ENCODE results near the gene CDC25B. TPM values are rescaled to one million over a fixed set of nuclear protein-coding genes. Genes with fewer than 3 reads are reported as not detected.

The CDC25B gene
- total RNA-seq, 1 experiment from 2014 or later: 69.6 TPM

DNA sequence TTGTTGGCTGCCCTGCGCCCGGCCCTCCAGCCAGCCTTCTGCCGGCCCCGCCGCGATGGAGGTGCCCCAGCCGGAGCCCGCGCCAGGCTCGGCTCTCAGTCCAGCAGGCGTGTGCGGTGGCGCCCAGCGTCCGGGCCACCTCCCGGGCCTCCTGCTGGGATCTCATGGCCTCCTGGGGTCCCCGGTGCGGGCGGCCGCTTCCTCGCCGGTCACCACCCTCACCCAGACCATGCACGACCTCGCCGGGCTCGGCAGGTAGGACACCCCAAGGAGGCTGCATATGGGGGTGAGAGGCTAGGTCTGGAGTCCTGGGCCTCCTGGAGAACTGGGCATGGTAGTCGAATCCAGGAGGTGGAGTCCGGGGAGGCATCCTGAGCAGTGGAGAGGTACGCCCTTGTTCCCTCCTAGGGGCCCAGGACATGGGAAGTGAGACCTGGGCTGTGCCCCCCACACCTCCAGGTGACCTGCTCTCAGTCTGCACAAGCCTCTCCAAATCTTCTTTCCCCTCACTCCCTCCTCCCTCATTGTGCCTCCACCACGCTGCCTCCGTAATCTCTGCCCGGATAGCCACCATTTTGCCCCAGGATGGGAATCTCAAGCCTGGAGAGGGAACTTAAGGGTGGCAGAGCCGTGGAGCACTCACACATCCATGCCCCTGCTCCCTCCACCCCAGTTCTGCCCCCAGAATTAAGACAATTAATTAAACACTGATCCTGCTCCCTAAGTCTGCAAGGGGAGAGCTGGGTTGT, 541 bp downstream of the CDC25B start:
- Mint-ChIP-seq H3K4me1 (ENCODE audit: low read depth, unreplicated experiment) (peaks cover 9% of the 10 kb centered on the region), H3K4me3 (ENCODE audit: low read depth, unreplicated experiment) (peak overlapping the region; percentile 97), H3K27me3 (ENCODE audit: unreplicated experiment) (no peaks in the 10 kb centered on the region), H3K9me3 (ENCODE audit: low read depth, unreplicated experiment) (no peaks in the 10 kb centered on the region), H3K27ac (ENCODE audit: unreplicated experiment) (peak overlapping the region; percentile 74), H3K36me3 (ENCODE audit: insufficient read depth, unreplicated experiment) (peaks cover 49% of the 10 kb centered on the region)
- BruUV-seq (replicated peaks): no TSS peak
- intact Hi-C loops (cut with micrococcal nuclease; ENCODE audit: unreplicated experiment): no loop called here
- CTCF ChIA-PET: interaction anchor here (0.7 to 1.0 kb wide), 3 partner anchors 10 to 17 kb away, joined by 3 to 11 read pairs (median 3); partner anchors contain the start of gene CENPB
- no peak for DNase-seq
- TF ChIP-seq, protein P1, sequence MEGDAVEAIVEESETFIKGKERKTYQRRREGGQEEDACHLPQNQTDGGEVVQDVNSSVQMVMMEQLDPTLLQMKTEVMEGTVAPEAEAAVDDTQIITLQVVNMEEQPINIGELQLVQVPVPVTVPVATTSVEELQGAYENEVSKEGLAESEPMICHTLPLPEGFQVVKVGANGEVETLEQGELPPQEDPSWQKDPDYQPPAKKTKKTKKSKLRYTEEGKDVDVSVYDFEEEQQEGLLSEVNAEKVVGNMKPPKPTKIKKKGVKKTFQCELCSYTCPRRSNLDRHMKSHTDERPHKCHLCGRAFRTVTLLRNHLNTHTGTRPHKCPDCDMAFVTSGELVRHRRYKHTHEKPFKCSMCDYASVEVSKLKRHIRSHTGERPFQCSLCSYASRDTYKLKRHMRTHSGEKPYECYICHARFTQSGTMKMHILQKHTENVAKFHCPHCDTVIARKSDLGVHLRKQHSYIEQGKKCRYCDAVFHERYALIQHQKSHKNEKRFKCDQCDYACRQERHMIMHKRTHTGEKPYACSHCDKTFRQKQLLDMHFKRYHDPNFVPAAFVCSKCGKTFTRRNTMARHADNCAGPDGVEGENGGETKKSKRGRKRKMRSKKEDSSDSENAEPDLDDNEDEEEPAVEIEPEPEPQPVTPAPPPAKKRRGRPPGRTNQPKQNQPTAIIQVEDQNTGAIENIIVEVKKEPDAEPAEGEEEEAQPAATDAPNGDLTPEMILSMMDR (IDR thresholded peaks at IDR 0.05; ENCODE audit: unreplicated experiment): no peak

DNA sequence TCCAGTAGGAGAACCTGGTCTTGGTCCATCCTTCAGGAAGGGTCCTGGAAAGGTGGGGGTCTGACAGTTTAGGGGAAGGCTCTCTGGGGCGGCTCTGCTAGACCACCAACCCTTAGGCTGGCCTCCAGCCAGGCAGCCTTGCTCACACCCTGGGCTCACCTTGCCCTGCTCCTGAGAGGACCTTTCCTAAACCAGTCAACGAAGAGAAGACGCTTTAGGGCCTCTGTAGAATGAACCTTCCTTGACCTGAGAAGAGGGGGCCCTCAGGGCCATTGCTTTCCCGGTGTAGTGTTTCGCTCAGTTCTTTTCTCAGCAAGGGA, 1.1 kb downstream of the CDC25B start:
- peaks cover 9% of the 10 kb centered on the region for H3K4me1 Mint-ChIP-seq (ENCODE audit: low read depth, unreplicated experiment)

DNA sequence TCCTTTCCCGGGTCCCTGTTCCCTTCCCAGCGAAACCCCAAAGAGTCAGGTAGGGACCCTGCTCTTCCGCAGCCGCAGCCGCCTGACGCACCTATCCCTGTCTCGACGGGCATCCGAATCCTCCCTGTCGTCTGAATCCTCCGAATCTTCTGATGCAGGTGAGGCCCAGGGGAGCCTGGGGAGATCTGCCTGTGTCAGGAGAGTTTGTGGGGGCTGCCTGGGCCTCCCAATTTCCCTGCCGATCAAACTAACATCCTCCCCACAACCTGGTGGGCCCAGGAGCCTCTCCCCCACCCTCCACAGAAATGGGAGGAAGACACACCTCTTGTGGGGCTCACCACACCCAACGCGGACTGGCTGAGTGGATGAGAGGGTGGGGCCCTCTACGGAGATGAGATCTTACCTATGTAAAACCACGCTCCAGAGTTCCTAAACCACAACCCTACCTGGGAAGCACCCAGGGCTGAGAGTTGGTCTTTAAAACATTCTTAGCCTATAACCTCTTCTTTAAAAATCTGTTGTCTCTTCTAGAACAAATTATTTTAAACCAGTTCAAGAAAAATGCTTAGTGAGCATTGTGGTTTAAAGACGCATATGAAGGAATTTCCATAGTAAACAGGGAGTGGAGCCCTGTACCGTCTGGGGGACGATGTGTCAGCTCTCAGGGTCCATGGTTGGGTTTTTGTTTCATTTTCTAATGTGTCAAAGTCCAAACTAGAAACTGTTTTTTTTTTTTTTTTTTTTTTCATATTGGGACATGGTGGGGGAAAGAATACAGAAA, 1.7 kb downstream of the CDC25B start:
- H3K27me3 Mint-ChIP-seq (ENCODE audit: unreplicated experiment): no peaks in the 10 kb centered on the region
- H3K36me3 Mint-ChIP-seq (ENCODE audit: insufficient read depth, unreplicated experiment): peaks cover 54% of the 10 kb centered on the region
- DNase-seq: no peak
- no peaks in the 10 kb centered on the region for H3K9me3 Mint-ChIP-seq (ENCODE audit: low read depth, unreplicated experiment)
- peak overlapping the region; percentile 74 for H3K27ac Mint-ChIP-seq (ENCODE audit: unreplicated experiment)
- peak overlapping the region; percentile 97 for H3K4me3 Mint-ChIP-seq (ENCODE audit: low read depth, unreplicated experiment)
- intact Hi-C loops (cut with micrococcal nuclease; ENCODE audit: unreplicated experiment): no loop called here
- TF ChIP-seq, protein P1 (IDR thresholded peaks at IDR 0.05; ENCODE audit: unreplicated experiment): no peak
- CTCF ChIA-PET: no interaction called here
- no TSS peak for BruUV-seq (replicated peaks)
- H3K4me1 Mint-ChIP-seq (ENCODE audit: low read depth, unreplicated experiment): peaks cover 9% of the 10 kb centered on the region

More for the DNA sequence above, 1.1 kb downstream of the CDC25B start:
- H3K4me3 Mint-ChIP-seq (ENCODE audit: low read depth, unreplicated experiment): peak overlapping the region; percentile 97
- TSS peak; percentile 56 for BruUV-seq (replicated peaks)
- CTCF ChIA-PET: no interaction called here
- TF ChIP-seq, protein P1 (IDR thresholded peaks at IDR 0.05; ENCODE audit: unreplicated experiment): no peak
- peak overlapping the region; percentile 74 for H3K27ac Mint-ChIP-seq (ENCODE audit: unreplicated experiment)
- no peaks in the 10 kb centered on the region for H3K9me3 Mint-ChIP-seq (ENCODE audit: low read depth, unreplicated experiment)
- DNase-seq: no peak
- intact Hi-C loops (cut with micrococcal nuclease; ENCODE audit: unreplicated experiment): no loop called here
- peaks cover 49% of the 10 kb centered on the region for H3K36me3 Mint-ChIP-seq (ENCODE audit: insufficient read depth, unreplicated experiment)
- no peaks in the 10 kb centered on the region for H3K27me3 Mint-ChIP-seq (ENCODE audit: unreplicated experiment)

- peaks cover 9% of the 10 kb centered on the region for H3K4me1 Mint-ChIP-seq (ENCODE audit: low read depth, unreplicated experiment)
- peaks cover 59% of the 10 kb centered on the region for H3K36me3 Mint-ChIP-seq (ENCODE audit: insufficient read depth, unreplicated experiment)
- DNase-seq: no peak
- H3K4me3 Mint-ChIP-seq (ENCODE audit: low read depth, unreplicated experiment): peak overlapping the region; percentile 97
- TF ChIP-seq, protein P1 (IDR thresholded peaks at IDR 0.05; ENCODE audit: unreplicated experiment): no peak
- no peaks in the 10 kb centered on the region for H3K9me3 Mint-ChIP-seq (ENCODE audit: low read depth, unreplicated experiment)
- intact Hi-C loops (cut with micrococcal nuclease; ENCODE audit: unreplicated experiment): no loop called here
- CTCF ChIA-PET: no interaction called here
- peak overlapping the region; percentile 74 for H3K27ac Mint-ChIP-seq (ENCODE audit: unreplicated experiment)
- BruUV-seq (replicated peaks): no TSS peak
- no peaks in the 10 kb centered on the region for H3K27me3 Mint-ChIP-seq (ENCODE audit: unreplicated experiment)
These were observed 2.3 kb downstream of the CDC25B start for GRCh38 chr20:3798373-3798768.
